Neuronal stem cell (in vitro differentiated cells): Measurements from ENCODE around the gene CAND1.

Experiments used
- DNase-seq: peaks from one replicate; pipeline ENCODE4 v3.0.0-alpha.2; 2013; ENCODE audit warnings: low spot score
- H2AFZ ChIP-seq: one replicate; pipeline ENCODE4 v1.6.1; 2013; ENCODE audit warnings: mild to moderate bottlenecking, low read length, inconsistent platforms
- H2AK5ac ChIP-seq: 2 replicates; pipeline ENCODE4 v1.6.1; 2013; ENCODE audit warnings: low read depth, mild to moderate bottlenecking, inconsistent platforms, low read length, moderate library complexity, mixed read lengths
- H2BK120ac ChIP-seq: 2 replicates; pipeline ENCODE4 v1.6.1; 2013; ENCODE audit warnings: low read depth, mild to moderate bottlenecking, inconsistent platforms, low read length, moderate library complexity, mixed read lengths
- H2BK12ac ChIP-seq: one replicate; pipeline ENCODE4 v1.6.1; 2013; ENCODE audit warnings: low read length, inconsistent platforms
- H2BK15ac ChIP-seq: 2 replicates; pipeline ENCODE4 v1.6.1; 2013; ENCODE audit warnings: mild to moderate bottlenecking, low read length, inconsistent platforms, mixed read lengths
- H2BK5ac ChIP-seq: one replicate; pipeline ENCODE4 v1.6.1; 2013; ENCODE audit warnings: inconsistent platforms, mild to moderate bottlenecking, low read length, moderate library complexity
- H3K14ac ChIP-seq: one replicate; pipeline ENCODE4 v1.6.1; 2013; ENCODE audit warnings: low read length, inconsistent platforms
- H3K18ac ChIP-seq: 2 replicates; pipeline ENCODE4 v1.6.1; 2013; ENCODE audit warnings: low read length, inconsistent platforms
- H3K23ac ChIP-seq: 2 replicates; pipeline ENCODE4 v1.6.1; 2013; ENCODE audit warnings: low read depth, mild to moderate bottlenecking, mixed read lengths, low read length, inconsistent platforms; ENCODE audit not compliant: poor library complexity
- H3K27ac ChIP-seq: replicated peaks from 3 replicates; pipeline ENCODE4 v1.5.1; 2013; ENCODE audit warnings: low read length, inconsistent platforms
- H3K27me3 ChIP-seq, 3 experiments: 2 replicates each; pipeline ENCODE4 v1.6.1; 2013; ENCODE audit warnings: low read length in 3 of 3, mild to moderate bottlenecking in 2 of 3, inconsistent platforms in 1 of 3, low read depth in 1 of 3, mixed read lengths in 1 of 3, moderate library complexity in 1 of 3; ENCODE audit not compliant: control insufficient read depth in 3 of 3, insufficient read depth in 3 of 3
- H3K36me3 ChIP-seq, 2 donors: replicated peaks in 1 of 2; 2 replicates each; pipeline ENCODE4 v1.6.1; 2013; ENCODE audit warnings: low read length in 2 of 2; ENCODE audit not compliant: control insufficient read depth in 2 of 2, insufficient read depth in 2 of 2
- H3K4ac ChIP-seq: 2 replicates; pipeline ENCODE4 v1.6.1; 2013; ENCODE audit warnings: inconsistent platforms, mild to moderate bottlenecking, low read length, moderate library complexity
- H3K4me1 ChIP-seq, 2 donors: 1 replicate in 1 of 2; 2 replicates in 1 of 2; pipeline ENCODE4 v1.6.1; 2013; ENCODE audit warnings: low read length in 2 of 2, low read depth in 1 of 2; ENCODE audit not compliant: control insufficient read depth in 2 of 2, insufficient read depth in 1 of 2
- H3K4me2 ChIP-seq: one replicate; pipeline ENCODE4 v1.6.1; 2013; ENCODE audit warnings: mild to moderate bottlenecking, low read length, inconsistent platforms; ENCODE audit not compliant: insufficient read depth, poor library complexity, severe bottlenecking
- H3K4me3 ChIP-seq, 2 donors: 2 replicates each; pipeline ENCODE4 v1.5.1; 2013; ENCODE audit warnings: low read length in 2 of 2, mild to moderate bottlenecking in 2 of 2, inconsistent platforms in 1 of 2, moderate library complexity in 1 of 2
- H3K79me1 ChIP-seq: one replicate; pipeline ENCODE4 v1.6.1; 2013; ENCODE audit warnings: low read depth, mild to moderate bottlenecking, inconsistent platforms, low read length, moderate library complexity
- H3K9ac ChIP-seq: one replicate; pipeline ENCODE4 v1.6.1; 2013; ENCODE audit warnings: mild to moderate bottlenecking, low read depth, low read length, inconsistent platforms; ENCODE audit not compliant: poor library complexity
- H3K9me3 ChIP-seq, 2 donors: replicated peaks in 1 of 2; 2 replicates each; pipeline versions ENCODE3 to v1.6.1; 2013; ENCODE audit warnings: low read length in 2 of 2, mild to moderate bottlenecking in 2 of 2, inconsistent platforms in 1 of 2, low read depth in 1 of 2, mixed read lengths in 1 of 2, moderate library complexity in 1 of 2; ENCODE audit not compliant: control insufficient read depth in 2 of 2, insufficient read depth in 1 of 2
- H4K8ac ChIP-seq: one replicate; pipeline ENCODE4 v1.6.1; 2013; ENCODE audit warnings: low read depth, mild to moderate bottlenecking, inconsistent platforms, low read length, moderate library complexity
- H4K91ac ChIP-seq: one replicate; pipeline ENCODE4 v1.6.1; 2013; ENCODE audit warnings: low read length, low read depth, mild to moderate bottlenecking, inconsistent platforms; ENCODE audit not compliant: poor library complexity
- WGBS, 2 donors: extraction: QIAGEN DNeasy Blood & Tissue Kit; methylation state at CpG; one replicate each; pipeline ENCODE4 v1.1.7; 2013; ENCODE audit warnings: missing lambda C conversion rate in 2 of 2, mixed read lengths in 1 of 2; ENCODE audit not compliant: insufficient read length in 2 of 2, insufficient replicate concordance in 1 of 2; ENCODE audit errors: extremely low coverage in 2 of 2; 5-methylcytosine and 5-hydroxymethylcytosine counted together

CAND1 gene

GRCh38 chr12:67245571-67245970 is 23.6 kb upstream of the CAND1 start:
- no peak overlapping the region for H2AFZ ChIP-seq
- H3K79me1 ChIP-seq: no peaks in the 10 kb centered on the region
- no peak overlapping the region for H3K23ac ChIP-seq
- no peak overlapping the region for H3K14ac ChIP-seq
- no peak overlapping the region for H3K4me2 ChIP-seq
- no peak overlapping the region for H3K18ac ChIP-seq
- H3K36me3 ChIP-seq: no peaks in the 10 kb centered on the region
- H3K4ac ChIP-seq: no peak overlapping the region
- no peak overlapping the region for H2BK120ac ChIP-seq
- no peak overlapping the region for H2BK15ac ChIP-seq
- H3K9me3 ChIP-seq: no peaks in the 10 kb centered on the region
- no peak overlapping the region for H4K8ac ChIP-seq
- no peak overlapping the region for H3K27ac ChIP-seq
- H3K4me3 ChIP-seq: no peak overlapping the region
- no peak overlapping the region for H3K9ac ChIP-seq
- H4K91ac ChIP-seq: no peak overlapping the region
- no peak overlapping the region for H2AK5ac ChIP-seq
- H2BK5ac ChIP-seq: no peak overlapping the region
- DNase-seq: no peak
- no peaks in the 10 kb centered on the region for H3K4me1 ChIP-seq
- no CpG with 5 or more reads among the region's 4 CpGs for WGBS, 2 donors
- H2BK12ac ChIP-seq: no peak overlapping the region
- no peaks in the 10 kb centered on the region for H3K27me3 ChIP-seq

GRCh38 chr12:67251012-67251411 is 18.1 kb upstream of the CAND1 start:
- Histone ChIP-seq H3K4me2 (no peak overlapping the region), H4K8ac (no peak overlapping the region), H2AFZ (no peak overlapping the region), H3K9ac (no peak overlapping the region), H3K27me3 (no peaks in the 10 kb centered on the region), H3K23ac (no peak overlapping the region), H3K9me3 (no peaks in the 10 kb centered on the region), H3K18ac (no peak overlapping the region), H3K4ac (no peak overlapping the region), H3K4me1 (no peaks in the 10 kb centered on the region), H3K4me3 (no peak overlapping the region), H4K91ac (no peak overlapping the region), H2BK12ac (no peak overlapping the region), H3K27ac (no peak overlapping the region), H3K79me1 (no peaks in the 10 kb centered on the region), H2AK5ac (no peak overlapping the region), H2BK120ac (no peak overlapping the region), H3K14ac (no peak overlapping the region), H2BK5ac (no peak overlapping the region), H3K36me3 (no peaks in the 10 kb centered on the region), H2BK15ac (no peak overlapping the region)
- no peak for DNase-seq
- no CpG with 5 or more reads among the region's 3 CpGs for WGBS, 2 donors

- Histone ChIP-seq H3K14ac (no peak overlapping the region), H3K4me1 (no peaks in the 10 kb centered on the region), H3K4me2 (no peak overlapping the region), H2BK15ac (no peak overlapping the region), H4K8ac (no peak overlapping the region), H2BK120ac (no peak overlapping the region), H3K9me3 (no peaks in the 10 kb centered on the region), H3K27ac (no peak overlapping the region), H4K91ac (no peak overlapping the region), H3K79me1 (no peaks in the 10 kb centered on the region), H3K36me3 (no peaks in the 10 kb centered on the region), H3K4me3 (no peak overlapping the region), H3K23ac (no peak overlapping the region), H3K4ac (no peak overlapping the region), H2BK12ac (no peak overlapping the region), H3K9ac (no peak overlapping the region), H2AK5ac (no peak overlapping the region), H3K27me3 (no peaks in the 10 kb centered on the region), H3K18ac (no peak overlapping the region), H2AFZ (no peak overlapping the region), H2BK5ac (no peak overlapping the region)
- WGBS, 2 donors: no CpG with 5 or more reads among the region's 12 CpGs
- DNase-seq: no peak
Observed at GRCh38 chr12:67254372-67255026, 14.7 kb upstream of the CAND1 start.

GRCh38 chr12:67256649-67257048 is 12.5 kb upstream of the CAND1 start:
- Histone ChIP-seq H4K8ac (no peak overlapping the region), H3K9me3 (no peaks in the 10 kb centered on the region), H3K4me2 (no peak overlapping the region), H3K4me3 (no peak overlapping the region), H3K9ac (no peak overlapping the region), H3K4me1 (no peaks in the 10 kb centered on the region), H2BK15ac (no peak overlapping the region), H3K4ac (no peak overlapping the region), H3K36me3 (no peaks in the 10 kb centered on the region), H3K79me1 (no peaks in the 10 kb centered on the region), H3K27me3 (no peaks in the 10 kb centered on the region), H3K27ac (no peak overlapping the region), H2BK12ac (no peak overlapping the region), H2BK120ac (no peak overlapping the region), H2AFZ (no peak overlapping the region), H4K91ac (no peak overlapping the region), H2BK5ac (no peak overlapping the region), H3K14ac (no peak overlapping the region), H3K23ac (no peak overlapping the region), H2AK5ac (no peak overlapping the region), H3K18ac (no peak overlapping the region)
- no CpG with 5 or more reads among the region's 5 CpGs for WGBS, 2 donors
- no peak for DNase-seq
